HG02938 (cell line): Measurements from ENCODE around the gene USO1.
A peak's percentile ranks its signal among the peaks of the same experiment; 100 is the strongest.
"Not testable (repeated sequence)": the region's sequence is repeated elsewhere in the genome, so short reads cannot be mapped to it uniquely, and the experiment has no call there.

Experiments used
- ATAC-seq: cut with Tn5 transposase; IDR thresholded peaks from one replicate; pipeline ENCODE4 v1.9.1; 2021; ENCODE audit warnings: mild to moderate bottlenecking, moderate library complexity; ENCODE audit not compliant: unreplicated experiment

Gene USO1

GRCh38 chr4:75752637-75753036 lies 28.3 kb downstream of the USO1 start:
- no peak for ATAC-seq

DNA sequence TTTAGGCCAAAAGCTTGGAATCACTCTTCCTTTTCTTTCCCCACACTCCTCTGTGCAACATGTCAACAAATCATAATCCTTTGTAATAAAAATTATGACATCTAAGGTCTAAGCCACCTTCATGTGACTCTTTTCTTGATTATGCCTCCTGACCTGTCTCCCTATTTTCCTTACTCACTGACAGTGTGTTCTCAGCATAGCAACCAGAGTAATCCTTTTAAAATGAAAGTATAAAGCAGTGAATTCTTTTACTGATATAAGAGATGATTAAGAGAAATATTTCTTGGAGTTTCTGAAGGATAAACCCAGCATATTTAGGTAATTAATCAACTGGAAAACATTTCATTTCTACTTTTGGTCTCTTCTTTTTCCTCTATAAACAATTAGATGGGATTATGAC lies 44.7 kb downstream of the USO1 start:
- no peak for ATAC-seq

DNA sequence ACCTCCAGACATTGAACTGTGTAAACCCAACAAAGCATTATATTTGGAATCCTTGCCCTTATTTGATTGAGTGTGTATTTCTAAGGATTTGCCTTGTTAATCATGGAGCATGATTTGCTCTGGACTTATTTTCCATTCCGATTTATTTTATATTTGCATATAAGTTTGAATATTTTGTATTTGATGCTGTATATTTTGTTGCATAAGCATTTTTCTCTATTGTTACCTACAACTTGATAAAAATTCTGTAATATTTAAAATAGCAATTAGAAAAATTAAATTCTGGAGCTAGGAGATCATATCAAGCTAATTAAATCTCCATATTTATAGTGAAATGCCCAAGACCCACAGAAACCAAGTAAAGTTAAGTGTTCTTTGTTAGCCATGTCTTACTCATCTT lies 47.2 kb downstream of the USO1 start:
- no peak for ATAC-seq

GRCh38 chr4:75777589-75777988 lies 53.2 kb downstream of the USO1 start:
- no peak for ATAC-seq

- ATAC-seq, result no peak
Observed at GRCh38 chr4:75779105-75779757, 54.9 kb downstream of the USO1 start.

DNA sequence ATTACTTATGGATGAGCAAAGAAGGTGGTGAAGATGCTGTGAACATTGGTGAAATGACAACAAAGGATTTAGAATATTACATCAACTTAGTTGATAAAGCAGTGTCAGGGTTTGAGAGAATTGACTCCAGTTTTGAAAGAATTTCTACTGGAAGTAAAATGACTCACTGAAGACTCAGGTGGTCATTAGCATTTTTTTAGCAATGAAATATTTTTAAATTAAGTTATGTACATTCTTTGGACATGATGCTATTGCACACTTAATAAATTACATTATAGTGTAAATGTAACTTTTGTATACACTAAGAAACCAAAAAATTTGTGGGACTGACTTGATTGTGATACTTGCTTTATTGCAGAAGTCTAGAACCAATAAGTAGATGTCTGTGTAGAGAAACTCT lies 56.9 kb downstream of the USO1 start:
- no peak for ATAC-seq

DNA sequence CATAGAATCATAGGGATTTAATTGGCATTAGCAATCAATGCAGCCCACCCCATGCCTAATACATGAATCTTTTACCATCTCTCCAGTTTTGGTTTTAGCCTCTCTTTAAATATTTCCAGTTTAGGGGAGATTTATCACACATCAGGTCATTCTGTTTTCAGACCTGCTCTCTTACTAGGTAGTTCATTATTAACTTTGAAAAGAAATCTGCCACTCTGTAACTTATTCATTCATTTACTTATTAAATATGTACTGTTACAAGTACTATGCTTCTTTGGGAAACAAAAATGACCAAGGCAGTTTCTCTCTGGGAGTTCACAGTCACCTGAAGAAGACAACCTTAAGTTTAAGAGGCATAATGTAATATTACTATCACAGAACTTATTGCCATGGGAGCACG lies 62.1 kb downstream of the USO1 start:
- peak; percentile 52 for ATAC-seq

DNA sequence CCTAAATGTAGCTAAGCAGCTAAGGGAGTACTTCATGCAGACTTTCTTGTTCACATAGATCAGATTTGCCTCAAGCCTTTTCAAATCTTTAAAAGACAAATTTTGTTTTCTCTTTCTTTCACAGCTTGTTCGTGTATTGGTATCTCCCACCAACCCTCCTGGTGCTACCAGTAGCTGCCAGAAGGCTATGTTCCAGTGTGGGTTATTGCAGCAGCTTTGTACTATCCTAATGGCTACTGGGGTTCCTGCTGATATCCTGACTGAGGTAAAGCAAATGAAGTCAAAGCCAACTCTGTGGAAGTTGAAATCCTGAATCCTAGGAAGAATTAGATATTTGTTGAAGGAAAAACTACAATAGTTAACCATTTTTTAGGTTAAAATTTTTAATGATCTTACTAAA lies 62.6 kb downstream of the USO1 start:
- ATAC-seq, result no peak

DNA sequence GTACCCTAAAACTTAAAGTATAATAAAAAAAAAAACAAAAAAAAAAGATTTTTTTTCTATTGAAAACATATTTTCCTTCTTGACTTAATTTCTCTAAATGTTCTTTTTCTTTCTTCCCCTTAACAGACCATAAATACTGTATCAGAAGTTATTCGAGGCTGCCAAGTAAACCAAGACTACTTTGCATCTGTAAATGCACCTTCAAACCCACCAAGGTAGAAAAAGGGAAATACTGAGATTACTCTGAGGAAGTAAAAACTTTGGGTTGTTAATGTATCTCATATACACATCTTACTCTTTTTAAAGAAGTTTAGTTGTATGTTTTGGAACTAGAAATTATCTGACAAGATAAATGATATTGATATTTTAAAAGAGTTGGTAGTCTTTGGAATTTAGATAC lies 65.6 kb downstream of the USO1 start:
- no peak for ATAC-seq

GRCh38 chr4:75800972-75801371 lies 76.6 kb downstream of the USO1 start:
- ATAC-seq, result no peak

GRCh38 chr4:75806035-75806434 lies 81.7 kb downstream of the USO1 start:
- ATAC-seq, result not testable (repeated sequence)

DNA sequence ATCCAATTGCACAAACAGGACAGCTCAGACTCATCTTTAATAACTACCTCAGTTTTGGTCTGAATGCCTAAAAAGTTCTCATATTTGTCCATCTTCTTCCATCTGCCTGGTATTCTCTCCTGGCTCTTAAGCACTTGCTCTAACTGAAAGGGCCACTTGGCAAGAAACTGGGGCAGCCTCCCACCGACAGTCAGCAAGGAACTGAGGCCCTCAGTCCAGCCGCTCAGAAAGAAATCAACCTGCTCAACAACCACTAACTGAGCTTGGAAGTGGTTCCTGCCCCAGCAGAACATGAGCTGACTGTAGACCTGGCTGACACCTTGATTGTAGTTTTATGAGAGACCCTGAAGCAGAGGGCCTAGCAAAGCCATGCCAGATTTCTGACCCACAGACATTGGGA lies 93.5 kb downstream of the USO1 start:
- ATAC-seq, result no peak

- ATAC-seq, result no peak
Observed at GRCh38 chr4:75819121-75819520, 94.7 kb downstream of the USO1 start.

DNA sequence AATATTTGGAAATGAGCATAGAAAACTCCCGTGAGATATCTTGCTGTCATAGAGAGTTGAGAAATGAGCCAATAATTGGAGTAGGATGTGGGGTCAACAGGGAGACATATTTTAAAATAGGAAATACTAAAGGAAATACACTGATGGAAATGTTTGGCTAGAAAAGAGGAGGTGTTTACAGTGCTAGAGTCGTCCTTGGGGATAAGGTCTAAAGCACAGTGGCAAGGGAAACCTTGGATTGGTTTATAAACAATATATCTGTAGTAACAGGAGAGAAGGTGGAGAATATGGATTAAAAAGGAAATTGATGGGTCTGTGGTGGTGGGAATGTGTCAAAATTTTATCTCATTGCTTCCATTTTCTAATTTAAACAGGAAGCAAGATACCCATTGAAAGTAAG lies 95.8 kb downstream of the USO1 start:
- ATAC-seq, result no peak

- ATAC-seq, result no peak
Observed at GRCh38 chr4:75820676-75821075, 96.3 kb downstream of the USO1 start.

DNA sequence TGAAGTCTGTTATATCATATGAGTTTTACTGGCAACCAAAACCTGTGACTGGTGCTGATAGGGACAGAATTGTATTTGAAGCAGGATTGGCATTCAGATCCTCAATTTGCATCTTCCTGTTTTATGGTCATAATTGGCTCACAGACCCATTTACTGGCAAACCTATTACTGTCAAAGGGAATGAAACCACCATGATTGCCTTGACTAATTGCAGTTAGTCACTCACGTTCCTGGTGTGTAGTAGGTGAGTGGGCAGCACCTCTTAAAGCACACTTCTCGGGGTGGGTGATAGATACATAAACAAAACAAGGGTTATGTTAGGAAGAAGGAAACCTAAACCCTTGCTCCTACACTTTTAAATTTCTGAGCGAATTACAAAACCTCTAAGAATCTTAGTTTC lies 96.8 kb downstream of the USO1 start:
- ATAC-seq, result no peak

DNA sequence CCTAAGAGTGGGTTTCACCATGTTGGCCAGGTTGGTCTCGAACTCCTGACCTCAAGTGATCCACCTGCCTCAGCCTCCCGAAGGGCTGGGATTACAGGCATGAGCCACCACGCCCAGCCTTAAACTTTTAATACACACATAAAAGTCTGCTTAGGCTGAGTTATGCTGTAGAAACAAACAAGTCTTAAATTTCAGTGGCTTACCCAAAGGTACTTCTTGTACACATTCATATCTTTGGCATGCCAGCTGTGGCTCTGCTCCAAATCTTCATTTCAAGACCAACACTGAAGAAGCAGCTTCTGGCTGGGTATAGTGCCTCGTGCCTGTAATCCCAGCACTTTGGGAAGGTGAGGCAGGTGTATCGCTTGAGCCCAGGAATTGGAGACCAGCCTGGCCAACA lies 97.6 kb downstream of the USO1 start:
- ATAC-seq, result no peak

DNA sequence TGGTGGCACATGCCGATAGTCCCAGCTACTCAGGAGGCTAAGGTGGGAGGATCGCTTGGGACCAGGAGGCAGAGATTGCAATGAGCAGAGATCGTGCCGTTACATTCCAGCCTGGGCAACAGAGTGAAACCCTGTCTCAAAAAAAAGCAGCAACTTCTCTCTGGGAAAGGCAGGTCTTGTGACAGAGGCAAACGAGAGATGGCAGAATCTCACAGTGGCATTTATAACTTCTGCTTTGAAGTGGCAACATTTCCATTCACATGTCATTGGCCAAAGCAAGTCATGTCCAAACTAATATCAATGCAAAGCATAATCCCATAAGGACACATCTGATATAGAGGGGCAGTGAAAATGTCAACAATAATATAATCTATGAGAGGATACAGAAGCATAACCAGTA lies 98.0 kb downstream of the USO1 start:
- ATAC-seq, result no peak

GRCh38 chr4:75823812-75824211 lies 99.4 kb downstream of the USO1 start:
- no peak for ATAC-seq

DNA sequence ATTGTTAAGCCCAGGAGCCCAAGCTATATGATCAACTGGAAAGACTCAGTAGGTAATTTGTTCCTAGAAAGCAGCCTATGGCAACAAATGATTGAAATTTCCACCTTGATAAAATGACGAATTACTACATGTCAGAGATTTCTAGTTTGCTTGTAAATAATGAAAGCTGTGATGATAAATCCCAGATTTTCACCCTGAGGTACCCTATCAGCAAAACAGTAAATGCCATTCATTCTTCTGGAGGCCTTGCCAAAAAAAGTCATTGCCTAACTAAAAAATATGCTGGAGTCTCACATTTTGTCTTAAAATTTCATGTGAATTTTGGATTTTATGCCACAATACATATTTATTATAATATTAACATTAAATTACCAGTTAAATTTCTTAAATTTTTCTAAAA lies 106.5 kb downstream of the USO1 start:
- no peak for ATAC-seq

- no peak for ATAC-seq
Observed at GRCh38 chr4:75831856-75832405, 107.6 kb downstream of the USO1 start.

DNA sequence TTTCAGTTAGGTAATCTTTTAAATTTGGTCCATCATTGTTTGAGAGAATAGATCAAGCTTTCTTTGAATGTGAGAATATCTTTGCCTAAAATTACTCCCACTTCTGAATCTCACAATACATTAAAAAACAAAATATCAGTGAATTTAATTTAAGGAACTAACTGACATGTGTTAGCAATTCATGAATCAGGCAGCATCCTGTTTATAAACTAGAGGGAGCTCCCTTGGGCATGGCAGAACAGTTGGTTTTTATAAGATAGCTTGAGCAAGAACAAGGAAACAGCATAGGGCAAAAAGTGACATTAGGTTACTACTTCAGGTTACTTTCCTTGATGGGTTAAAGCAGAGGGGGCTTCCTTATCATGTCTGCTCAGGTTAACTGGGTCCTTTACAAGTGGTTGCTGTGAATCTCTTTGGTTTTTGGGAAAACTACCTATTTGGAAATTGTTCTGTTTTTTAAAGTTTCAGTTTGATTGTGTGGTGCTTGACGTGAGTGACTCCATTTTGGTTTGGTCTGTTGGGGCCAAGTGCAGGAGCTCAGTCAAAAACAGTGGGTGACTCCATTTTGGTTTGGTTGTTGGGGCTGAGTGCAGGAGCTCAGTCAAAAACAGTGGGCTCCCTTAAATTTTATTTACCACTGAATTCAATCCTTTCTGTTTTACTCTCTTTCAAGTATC lies 109.9 kb downstream of the USO1 start:
- ATAC-seq, result no peak

GRCh38 chr4:75834772-75835154 lies 110.4 kb downstream of the USO1 start:
- no peak for ATAC-seq
